GM18868 (cell line): ENCODE measurements around the gene U2AF1.
"Not testable (repeated sequence)": the region's sequence is repeated elsewhere in the genome, so short reads cannot be mapped to it uniquely, and the experiment has no call there.

ENCODE experiments used
- ATAC-seq: cut with Tn5 transposase; IDR thresholded peaks from one replicate; pipeline ENCODE4 v1.9.1; 2021; ENCODE audit warnings: mild to moderate bottlenecking, moderate library complexity; ENCODE audit not compliant: unreplicated experiment

The U2AF1 gene

GRCh38 chr21:43106965-43107793, at the start of gene U2AF1:
U2AF1 (minus strand) TSS chr21:43107570; CDS start chr21:43107494, 76 bp downstream.
- peak; percentile 66 for ATAC-seq

- ATAC-seq = not testable (repeated sequence)
Observed at GRCh38 chr21:43153601-43154000, 46.2 kb upstream of the U2AF1 start.

- ATAC-seq = not testable (repeated sequence)
Observed at GRCh38 chr21:43149344-43149743, 42.0 kb upstream of the U2AF1 start.

GRCh38 chr21:43147999-43148398, 40.6 kb upstream of the U2AF1 start:
- not testable (repeated sequence) for ATAC-seq

GRCh38 chr21:43146637-43147036, 39.3 kb upstream of the U2AF1 start:
- ATAC-seq = not testable (repeated sequence)

GRCh38 chr21:43141407-43141806, 34.0 kb upstream of the U2AF1 start:
- ATAC-seq = not testable (repeated sequence)

GRCh38 chr21:43138944-43139343, 31.6 kb upstream of the U2AF1 start:
- not testable (repeated sequence) for ATAC-seq

GRCh38 chr21:43134520-43134919, 27.1 kb upstream of the U2AF1 start:
- ATAC-seq = not testable (repeated sequence)

GRCh38 chr21:43130094-43130493, 22.7 kb upstream of the U2AF1 start:
- ATAC-seq = not testable (repeated sequence)

GRCh38 chr21:43115956-43116355, 8.6 kb upstream of the U2AF1 start:
- not testable (repeated sequence) for ATAC-seq

- not testable (repeated sequence) for ATAC-seq
Observed at GRCh38 chr21:43114483-43114882, 7.1 kb upstream of the U2AF1 start.

- not testable (repeated sequence) for ATAC-seq
Observed at GRCh38 chr21:43109006-43109405, 1.6 kb upstream of the U2AF1 start.

GRCh38 chr21:43108177-43108576, 807 bp upstream of the U2AF1 start:
- not testable (repeated sequence) for ATAC-seq

- not testable (repeated sequence) for ATAC-seq
Observed at GRCh38 chr21:43107794-43108137, 396 bp upstream of the U2AF1 start.

- not testable (repeated sequence) for ATAC-seq
Observed at GRCh38 chr21:43104642-43105041, 2.7 kb downstream of the U2AF1 start.

GRCh38 chr21:43102281-43102680, 5.1 kb downstream of the U2AF1 start:
- not testable (repeated sequence) for ATAC-seq

- not testable (repeated sequence) for ATAC-seq
Observed at GRCh38 chr21:43101676-43102075, 5.7 kb downstream of the U2AF1 start.

- ATAC-seq = not testable (repeated sequence)
Observed at GRCh38 chr21:43101000-43101399, 6.4 kb downstream of the U2AF1 start.

GRCh38 chr21:43091979-43092614, 15.3 kb downstream of the U2AF1 start:
- ATAC-seq = not testable (repeated sequence)

- not testable (repeated sequence) for ATAC-seq
Observed at GRCh38 chr21:43090947-43091346, 16.4 kb downstream of the U2AF1 start.

- ATAC-seq = not testable (repeated sequence)
Observed at GRCh38 chr21:43089463-43089862, 17.9 kb downstream of the U2AF1 start.
